BJ (cell line): ENCODE data around the gene C1orf174. TPM values are rescaled to one million over a fixed set of nuclear protein-coding genes. Genes with fewer than 3 reads are reported as not detected.

Experiments used
- CTCF ChIA-PET: fragments of 350-600 bp; formaldehyde crosslinking; extraction: SDS; loops from one replicate; lab custom pipeline; 2021; ENCODE audit warnings: antibody characterized with exemption, inconsistent platforms; lab: Yijun Ruan, JAX
- POLR2A ChIA-PET: fragments of 300-600 bp; sonication (Branson Sonifier 250); formaldehyde crosslinking; extraction: SDS; loops from one replicate; lab custom pipeline; 2021; ENCODE audit warnings: antibody characterized with exemption; lab: Charles Lee
- DNase-seq: peaks from one replicate; pipeline ENCODE4 v3.0.0-alpha.2; 2011; ENCODE audit warnings: low read depth
- H3K27me3 ChIP-seq: 2 replicates; pipeline ENCODE4 v1.6.0; 2011; ENCODE audit warnings: low read length; ENCODE audit not compliant: control insufficient read depth, insufficient read depth
- H3K36me3 ChIP-seq: 2 replicates; pipeline ENCODE4 v1.5.1; 2011; ENCODE audit warnings: low read length; ENCODE audit not compliant: control insufficient read depth, insufficient read depth
- H3K4me3 ChIP-seq: 2 replicates; pipeline ENCODE4 v1.5.1; 2011; ENCODE audit warnings: low read depth, mild to moderate bottlenecking, control low read depth, low read length
- polyA plus RNA-seq: library from polyadenylated mRNA; depleted of rRNA; stranded (reverse); fragments of >200 nt; gene quantifications from 2 replicates; pipeline ENCODE4 v1.2.3, GENCODE V29; 2011
- TF ChIP-seq, protein P1 (sequence below): IDR thresholded peaks from 2 replicates; pipeline ENCODE4 v1.5.1; 2011; ENCODE audit warnings: low read depth, mild to moderate bottlenecking, control low read depth, inconsistent platforms, low read length, moderate library complexity; ENCODE audit not compliant: insufficient read depth

The C1orf174 gene
- polyA plus RNA-seq, 1 experiment: 33.8 TPM

DNA sequence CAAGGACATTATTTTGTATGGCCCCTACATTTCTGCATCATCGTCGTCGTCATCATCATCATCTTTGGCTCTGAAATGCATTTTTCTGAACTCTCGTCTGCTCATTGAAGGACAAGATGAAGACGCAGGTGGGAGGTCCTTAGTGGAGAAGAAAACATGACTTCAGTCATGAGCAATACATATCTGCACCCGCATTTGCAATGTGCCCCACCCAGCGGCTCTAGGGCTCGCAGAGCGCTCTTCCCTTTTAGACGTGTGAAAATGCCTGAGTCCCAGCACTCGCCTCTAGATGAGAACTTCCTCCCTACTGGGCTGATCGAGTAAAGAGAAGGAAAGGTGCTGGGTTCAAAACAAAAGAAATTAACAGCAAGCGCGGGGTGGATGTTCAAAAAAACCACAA is 10.1 kb downstream of the C1orf174 start:
- ChIA-PET CTCF (no interaction called here), POLR2A (no interaction called here)
- H3K4me3 ChIP-seq: no peak overlapping the region
- TF ChIP-seq, protein P1, sequence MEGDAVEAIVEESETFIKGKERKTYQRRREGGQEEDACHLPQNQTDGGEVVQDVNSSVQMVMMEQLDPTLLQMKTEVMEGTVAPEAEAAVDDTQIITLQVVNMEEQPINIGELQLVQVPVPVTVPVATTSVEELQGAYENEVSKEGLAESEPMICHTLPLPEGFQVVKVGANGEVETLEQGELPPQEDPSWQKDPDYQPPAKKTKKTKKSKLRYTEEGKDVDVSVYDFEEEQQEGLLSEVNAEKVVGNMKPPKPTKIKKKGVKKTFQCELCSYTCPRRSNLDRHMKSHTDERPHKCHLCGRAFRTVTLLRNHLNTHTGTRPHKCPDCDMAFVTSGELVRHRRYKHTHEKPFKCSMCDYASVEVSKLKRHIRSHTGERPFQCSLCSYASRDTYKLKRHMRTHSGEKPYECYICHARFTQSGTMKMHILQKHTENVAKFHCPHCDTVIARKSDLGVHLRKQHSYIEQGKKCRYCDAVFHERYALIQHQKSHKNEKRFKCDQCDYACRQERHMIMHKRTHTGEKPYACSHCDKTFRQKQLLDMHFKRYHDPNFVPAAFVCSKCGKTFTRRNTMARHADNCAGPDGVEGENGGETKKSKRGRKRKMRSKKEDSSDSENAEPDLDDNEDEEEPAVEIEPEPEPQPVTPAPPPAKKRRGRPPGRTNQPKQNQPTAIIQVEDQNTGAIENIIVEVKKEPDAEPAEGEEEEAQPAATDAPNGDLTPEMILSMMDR: no peak
- peaks cover 23% of the 10 kb centered on the region for H3K36me3 ChIP-seq
- no peak for DNase-seq
- no peaks in the 10 kb centered on the region for H3K27me3 ChIP-seq

DNA sequence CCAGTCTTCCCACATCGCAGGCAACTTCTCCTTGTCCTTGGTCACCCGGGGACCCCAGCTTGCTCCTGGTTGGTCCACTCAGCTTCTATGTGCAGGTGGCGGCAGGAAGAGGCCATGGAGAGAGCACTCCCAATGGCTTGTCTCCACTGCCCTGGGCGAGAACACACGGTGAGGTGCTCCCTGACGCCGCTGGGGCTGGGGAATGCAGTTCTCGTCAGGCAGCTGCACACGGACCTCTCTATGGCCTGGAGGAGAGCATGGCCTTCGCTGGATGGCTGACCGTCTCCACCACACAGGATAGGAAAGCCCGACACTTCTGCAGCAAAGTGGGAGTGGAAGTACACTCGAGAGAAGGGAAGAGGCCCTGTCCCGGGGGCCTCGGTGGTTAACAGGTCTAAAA is 11.8 kb downstream of the C1orf174 start:
- TF ChIP-seq, protein P1: no peak
- Histone ChIP-seq H3K4me3 (no peak overlapping the region), H3K36me3 (peaks cover 24% of the 10 kb centered on the region), H3K27me3 (no peaks in the 10 kb centered on the region)
- ChIA-PET POLR2A (no interaction called here), CTCF (no interaction called here)
- DNase-seq: no peak

DNA sequence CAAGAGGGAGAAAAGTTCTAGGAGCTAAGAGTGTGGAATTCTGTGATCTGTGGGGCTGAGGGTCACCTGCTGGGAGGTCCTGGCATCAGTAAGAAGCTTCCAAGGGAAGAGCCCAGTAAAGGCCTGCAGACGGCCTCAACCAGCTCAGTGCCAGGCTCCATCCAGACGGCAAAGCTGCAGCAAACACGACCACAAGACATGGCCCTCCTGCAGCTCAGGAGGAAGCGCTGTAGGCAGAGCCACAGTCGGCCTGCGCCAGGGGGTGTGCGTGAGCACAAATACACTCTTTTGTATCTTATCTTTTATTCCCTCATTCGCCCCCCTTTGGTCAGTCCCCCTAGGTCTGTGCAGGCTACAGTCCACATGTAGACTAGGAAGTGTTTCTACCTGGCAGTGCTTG is 13.4 kb downstream of the C1orf174 start:
- no peak overlapping the region for H3K4me3 ChIP-seq
- no peak for DNase-seq
- no peaks in the 10 kb centered on the region for H3K27me3 ChIP-seq
- TF ChIP-seq, protein P1: no peak
- peaks cover 23% of the 10 kb centered on the region for H3K36me3 ChIP-seq
- POLR2A ChIA-PET: no interaction called here
- CTCF ChIA-PET: no interaction called here

DNA sequence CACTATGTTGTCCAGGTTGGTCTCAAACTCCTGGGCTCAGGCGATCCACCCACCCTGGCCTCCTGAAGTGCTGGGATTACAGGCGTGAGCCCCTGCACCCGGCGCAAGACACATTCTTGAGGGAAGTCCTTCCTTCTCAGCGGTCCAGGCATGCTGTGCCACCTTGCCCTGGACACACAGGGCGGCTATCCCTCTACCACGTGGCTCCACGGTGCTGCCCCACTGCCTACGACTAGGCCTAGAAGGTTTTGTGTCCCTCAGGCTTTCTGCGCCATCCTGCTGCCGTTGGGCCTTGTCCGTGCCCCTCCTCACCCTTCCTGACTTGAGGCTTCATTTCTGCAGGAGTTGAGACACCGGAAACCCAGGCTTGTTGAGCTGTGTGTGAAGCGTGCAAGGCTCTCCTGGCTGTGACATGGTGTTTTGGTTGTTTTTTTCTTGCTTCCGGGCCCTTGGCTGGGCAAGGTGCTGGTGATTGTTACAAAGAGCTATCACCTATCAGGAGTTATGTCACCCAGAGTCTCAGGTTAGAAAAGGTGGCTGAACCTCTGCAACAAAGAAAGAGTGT is 13.9 kb downstream of the C1orf174 start:
- ChIA-PET CTCF (no interaction called here), POLR2A (no interaction called here)
- peaks cover 23% of the 10 kb centered on the region for H3K36me3 ChIP-seq
- no peak for DNase-seq
- no peak overlapping the region for H3K4me3 ChIP-seq
- TF ChIP-seq, protein P1: no peak
- no peaks in the 10 kb centered on the region for H3K27me3 ChIP-seq

DNA sequence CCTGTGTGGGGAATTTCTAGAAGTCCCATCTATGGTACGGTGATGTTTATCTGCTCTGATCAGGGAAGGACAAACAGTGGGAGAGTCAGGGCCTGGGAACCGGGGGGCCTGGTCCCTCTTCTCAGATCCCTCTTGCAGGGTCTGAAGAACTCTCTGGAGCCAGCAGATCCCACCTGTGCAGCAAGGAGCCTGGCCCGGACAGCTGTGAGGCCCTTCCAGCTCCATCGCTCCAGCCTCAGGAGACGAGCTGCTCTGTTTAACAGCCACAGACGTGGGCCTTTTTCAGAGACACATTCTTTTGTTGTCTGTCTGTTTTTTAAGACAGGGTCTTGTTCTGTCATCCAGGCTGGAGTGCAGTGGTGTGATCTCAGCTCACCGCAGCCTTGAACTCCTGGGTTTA is 14.5 kb downstream of the C1orf174 start:
- ChIA-PET POLR2A (no interaction called here), CTCF (no interaction called here)
- DNase-seq: no peak

More for the DNA sequence above, 14.5 kb downstream of the C1orf174 start:
- H3K36me3 ChIP-seq: peaks cover 20% of the 10 kb centered on the region
- H3K4me3 ChIP-seq: no peak overlapping the region
- TF ChIP-seq, protein P1: no peak
- H3K27me3 ChIP-seq: no peaks in the 10 kb centered on the region
